Measurements from ENCODE around the gene PPP2R5D. TPM values are rescaled to one million over a fixed set of nuclear protein-coding genes. Genes with fewer than 3 reads are reported as not detected.

The PPP2R5D gene
- total RNA-seq (ENCODE audit: low replicate concordance), result 35.1 and 55.1 TPM in 2 replicates
- long read RNA-seq, partial matches to known transcripts, result 6 of 10 reads
- long read RNA-seq, other reads (novel, unspliced or antisense), result 3 of 10 reads

DNA sequence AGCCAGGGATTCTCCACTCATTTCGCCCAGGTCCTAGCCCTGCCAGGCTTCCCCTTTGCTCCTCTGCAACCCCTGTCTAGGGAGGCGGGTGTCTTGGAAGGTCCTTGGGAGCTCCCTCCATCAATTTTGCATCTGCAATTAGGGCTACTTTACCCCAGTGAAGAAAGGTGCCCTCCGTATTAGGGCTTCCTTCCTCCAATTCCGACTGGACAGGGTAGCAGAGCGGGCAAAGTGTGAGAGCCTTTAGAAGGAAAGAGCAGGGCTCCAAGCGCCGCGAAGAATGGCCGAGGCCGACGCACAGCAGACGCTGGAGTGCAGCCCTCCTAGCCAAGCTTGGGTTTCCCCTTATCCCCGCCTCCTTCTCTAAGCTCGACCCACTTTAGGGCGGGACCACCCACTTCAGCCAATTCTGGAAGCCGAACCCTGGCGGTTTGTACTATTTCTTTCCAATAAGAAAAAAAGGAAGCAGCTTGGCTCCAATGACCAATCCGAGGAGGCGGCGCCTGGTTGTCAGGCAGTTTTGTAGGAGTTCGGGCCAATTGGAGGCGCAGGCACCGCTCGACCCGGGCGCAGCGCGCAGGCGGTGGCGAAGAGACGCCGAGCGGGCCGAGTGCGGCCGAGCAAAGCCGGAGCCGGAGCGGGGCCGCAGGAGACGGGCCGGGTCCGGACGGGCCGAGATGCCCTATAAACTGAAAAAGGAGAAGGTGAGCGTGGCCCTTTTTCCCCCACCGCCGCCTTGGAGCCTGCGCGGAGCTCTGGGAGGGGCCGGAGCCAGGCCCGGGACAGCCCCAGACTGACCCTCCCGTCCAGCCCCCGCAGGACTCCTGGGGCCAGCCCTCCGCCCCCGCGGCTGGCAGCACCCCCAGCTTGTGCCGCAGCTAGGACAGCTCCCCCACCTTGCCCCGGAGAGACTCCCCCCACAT lies at the start of gene PPP2R5D:
PPP2R5D (plus strand) TSS at position 570 of the 923 bp plus-strand sequence; CDS start at position 678, 108 bp downstream.
- no peaks in the 10 kb centered on the region for H3K9me3 Mint-ChIP-seq
- peak; percentile 93 for DNase-seq (ENCODE audit: extremely low spot score, unreplicated experiment)
- peak within 1 kb of the TSS; percentile 85 for H3K27ac Mint-ChIP-seq
- TF ChIP-seq, protein P1, sequence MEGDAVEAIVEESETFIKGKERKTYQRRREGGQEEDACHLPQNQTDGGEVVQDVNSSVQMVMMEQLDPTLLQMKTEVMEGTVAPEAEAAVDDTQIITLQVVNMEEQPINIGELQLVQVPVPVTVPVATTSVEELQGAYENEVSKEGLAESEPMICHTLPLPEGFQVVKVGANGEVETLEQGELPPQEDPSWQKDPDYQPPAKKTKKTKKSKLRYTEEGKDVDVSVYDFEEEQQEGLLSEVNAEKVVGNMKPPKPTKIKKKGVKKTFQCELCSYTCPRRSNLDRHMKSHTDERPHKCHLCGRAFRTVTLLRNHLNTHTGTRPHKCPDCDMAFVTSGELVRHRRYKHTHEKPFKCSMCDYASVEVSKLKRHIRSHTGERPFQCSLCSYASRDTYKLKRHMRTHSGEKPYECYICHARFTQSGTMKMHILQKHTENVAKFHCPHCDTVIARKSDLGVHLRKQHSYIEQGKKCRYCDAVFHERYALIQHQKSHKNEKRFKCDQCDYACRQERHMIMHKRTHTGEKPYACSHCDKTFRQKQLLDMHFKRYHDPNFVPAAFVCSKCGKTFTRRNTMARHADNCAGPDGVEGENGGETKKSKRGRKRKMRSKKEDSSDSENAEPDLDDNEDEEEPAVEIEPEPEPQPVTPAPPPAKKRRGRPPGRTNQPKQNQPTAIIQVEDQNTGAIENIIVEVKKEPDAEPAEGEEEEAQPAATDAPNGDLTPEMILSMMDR (conservative IDR thresholded peaks at IDR 0.05), result no peak
- H3K4me1 Mint-ChIP-seq (ENCODE audit: unreplicated experiment), result peaks cover 41% of the 10 kb centered on the region
- H3K27me3 Mint-ChIP-seq, result no peaks in the 10 kb centered on the region
- H3K36me3 Mint-ChIP-seq, result peaks cover 4% of the 10 kb centered on the region
- H3K4me3 Mint-ChIP-seq, result peak within 1 kb of the TSS; percentile 94

DNA sequence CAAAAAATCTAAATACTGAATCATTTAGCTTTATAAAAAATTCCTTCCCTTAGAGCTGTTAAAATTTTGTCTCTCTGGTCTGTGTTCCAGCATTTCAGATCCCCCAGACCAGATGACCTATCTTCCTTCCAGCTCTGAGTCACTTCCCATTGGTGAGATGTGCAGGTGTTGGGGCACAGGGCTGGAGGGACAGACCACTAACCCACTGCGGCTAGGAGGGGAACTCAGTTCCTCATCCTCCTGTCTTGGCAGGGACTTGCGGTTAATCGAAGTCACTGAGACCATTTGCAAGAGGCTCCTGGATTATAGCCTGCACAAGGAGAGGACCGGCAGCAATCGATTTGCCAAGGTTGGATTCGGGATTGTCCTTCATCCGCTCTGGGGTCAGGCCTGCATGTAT lies 49.0 kb upstream of the PPP2R5D start:
- no peak overlapping the region for H3K27ac Mint-ChIP-seq
- peaks cover 14% of the 10 kb centered on the region for H3K4me1 Mint-ChIP-seq (ENCODE audit: unreplicated experiment)
- peaks cover 19% of the 10 kb centered on the region for H3K36me3 Mint-ChIP-seq
- no peaks in the 10 kb centered on the region for H3K9me3 Mint-ChIP-seq
- TF ChIP-seq, protein P1 (conservative IDR thresholded peaks at IDR 0.05), result no peak
- H3K4me3 Mint-ChIP-seq, result no peak overlapping the region
- DNase-seq (ENCODE audit: extremely low spot score, unreplicated experiment), result no peak
- no peaks in the 10 kb centered on the region for H3K27me3 Mint-ChIP-seq

DNA sequence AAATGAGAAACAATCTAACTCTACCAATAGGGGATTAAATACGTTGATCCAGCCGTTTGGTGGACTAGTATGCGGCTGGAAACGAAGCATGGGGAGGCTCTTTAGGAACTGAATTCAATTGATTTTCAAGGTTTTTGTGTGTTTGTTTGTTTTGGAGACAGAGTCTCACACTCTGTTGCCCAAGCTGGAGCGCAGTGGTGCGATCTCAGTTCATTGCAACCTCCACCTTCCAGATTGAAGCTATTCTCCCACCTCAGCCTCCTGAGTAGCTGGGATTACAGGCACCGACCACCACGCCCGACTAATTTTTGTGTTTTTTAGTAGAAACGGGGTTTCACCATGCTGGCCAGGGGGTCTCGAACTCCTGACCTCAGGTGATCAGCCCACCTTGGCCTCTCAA lies 48.0 kb upstream of the PPP2R5D start:
- Mint-ChIP-seq H3K36me3 (peaks cover 19% of the 10 kb centered on the region), H3K4me3 (no peak overlapping the region), H3K9me3 (no peaks in the 10 kb centered on the region), H3K27ac (no peak overlapping the region), H3K27me3 (no peaks in the 10 kb centered on the region), H3K4me1 (ENCODE audit: unreplicated experiment) (peaks cover 12% of the 10 kb centered on the region)
- no peak for DNase-seq (ENCODE audit: extremely low spot score, unreplicated experiment)
- TF ChIP-seq, protein P1 (conservative IDR thresholded peaks at IDR 0.05), result no peak

DNA sequence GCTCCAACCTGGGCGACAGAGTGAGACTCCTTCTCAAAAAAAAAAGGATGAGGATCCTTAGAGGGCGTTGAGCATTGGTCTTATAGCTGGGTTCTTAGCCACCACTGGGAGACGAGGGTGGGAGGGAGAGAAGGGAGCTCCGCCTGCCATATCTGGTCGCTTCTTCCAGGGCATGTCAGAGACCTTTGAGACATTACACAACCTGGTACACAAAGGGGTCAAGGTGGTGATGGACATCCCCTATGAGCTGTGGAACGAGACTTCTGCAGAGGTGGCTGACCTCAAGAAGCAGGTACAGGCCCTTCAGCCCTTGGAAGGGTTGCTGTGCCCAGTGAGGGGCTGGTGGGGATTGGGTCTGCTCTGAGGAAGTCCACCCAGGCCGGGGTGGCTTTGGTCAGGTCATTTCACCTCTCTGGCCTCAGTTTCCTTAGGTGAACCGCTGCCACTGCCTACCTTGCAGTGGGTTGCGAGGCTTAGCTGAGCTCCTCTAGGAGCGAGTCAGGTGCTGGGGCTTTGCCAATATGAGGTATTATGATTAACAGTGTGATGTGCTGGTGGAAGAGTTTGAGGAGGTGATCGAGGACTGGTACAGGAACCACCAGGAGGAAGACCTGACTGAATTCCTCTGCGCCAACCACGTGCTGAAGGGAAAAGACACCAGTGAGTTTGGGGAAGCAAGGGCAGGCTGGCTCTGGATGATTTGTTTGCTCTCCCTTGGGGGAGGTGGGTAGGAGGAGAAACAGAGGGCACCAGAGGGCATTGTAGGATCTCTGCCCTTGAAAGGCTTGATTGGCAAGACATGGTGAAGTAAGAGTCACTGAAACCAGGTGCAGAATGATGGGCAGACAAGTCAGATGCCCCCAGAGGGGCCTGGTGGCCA lies 46.6 kb upstream of the PPP2R5D start:
- no peaks in the 10 kb centered on the region for H3K27me3 Mint-ChIP-seq
- H3K4me3 Mint-ChIP-seq, result no peak overlapping the region
- peaks cover 18% of the 10 kb centered on the region for H3K36me3 Mint-ChIP-seq
- TF ChIP-seq, protein P1 (conservative IDR thresholded peaks at IDR 0.05), result no peak
- H3K9me3 Mint-ChIP-seq, result no peaks in the 10 kb centered on the region
- no peak for DNase-seq (ENCODE audit: extremely low spot score, unreplicated experiment)
- no peak overlapping the region for H3K27ac Mint-ChIP-seq
- H3K4me1 Mint-ChIP-seq (ENCODE audit: unreplicated experiment), result peaks cover 7% of the 10 kb centered on the region

DNA sequence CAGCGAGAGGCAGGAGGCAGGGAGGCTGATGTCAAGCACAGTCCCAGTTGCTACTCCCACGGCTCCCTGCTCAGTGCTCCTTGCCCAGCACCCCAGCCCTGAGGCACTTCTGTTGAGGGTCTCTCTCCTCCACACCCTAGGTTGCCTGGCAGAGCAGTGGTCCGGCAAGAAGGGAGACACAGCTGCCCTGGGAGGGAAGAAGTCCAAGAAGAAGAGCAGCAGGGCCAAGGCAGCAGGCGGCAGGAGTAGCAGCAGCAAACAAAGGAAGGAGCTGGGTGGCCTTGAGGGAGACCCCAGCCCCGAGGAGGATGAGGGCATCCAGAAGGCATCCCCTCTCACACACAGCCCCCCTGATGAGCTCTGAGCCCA lies 46.0 kb upstream of the PPP2R5D start:
- H3K4me1 Mint-ChIP-seq (ENCODE audit: unreplicated experiment), result peaks cover under 1% of the 10 kb centered on the region
- H3K36me3 Mint-ChIP-seq, result peaks cover 12% of the 10 kb centered on the region
- TF ChIP-seq, protein P1 (conservative IDR thresholded peaks at IDR 0.05), result no peak
- no peaks in the 10 kb centered on the region for H3K9me3 Mint-ChIP-seq
- H3K27me3 Mint-ChIP-seq, result no peaks in the 10 kb centered on the region
- no peak for DNase-seq (ENCODE audit: extremely low spot score, unreplicated experiment)
- no peak overlapping the region for H3K27ac Mint-ChIP-seq
- no peak overlapping the region for H3K4me3 Mint-ChIP-seq

All from type B pancreatic cell (in vitro differentiated cells).